ENCODE data around the gene HRC.
A peak's percentile ranks its signal among the peaks of the same experiment; 100 is the strongest.

HRC gene

GRCh38 chr19:49140951-49141350, 14.2 kb downstream of the HRC start:
- H3K36me3 ChIP-seq (ENCODE audit: control insufficient read depth in 2 of 2, insufficient read depth in 2 of 2, low read length in 2 of 2) = no peaks in the 10 kb centered on the region
- no peak overlapping the region for H3K9ac ChIP-seq (ENCODE audit: low read depth in 1 of 2, low read length in 2 of 2)
- no peak overlapping the region for H3K4me3 ChIP-seq (ENCODE audit: low read length in 2 of 2)
- no peaks in the 10 kb centered on the region for H3K9me3 ChIP-seq (ENCODE audit: control insufficient read depth in 2 of 2, low read length in 2 of 2)
- H3K27me3 ChIP-seq (ENCODE audit: control insufficient read depth in 2 of 2, insufficient read depth in 2 of 2, low read length in 2 of 2) = no peaks in the 10 kb centered on the region
- H3K27ac ChIP-seq (ENCODE audit: low read depth in 2 of 2, low read length in 2 of 2) = no peak overlapping the region
- H3K4me1 ChIP-seq (ENCODE audit: control insufficient read depth in 2 of 2, insufficient read depth in 2 of 2, low read length in 2 of 2) = peaks cover 9 to 16% of the 10 kb centered on the region in 2 donors

- Histone ChIP-seq H3K27ac (ENCODE audit: low read depth in 2 of 2, low read length in 2 of 2) (peak overlapping the region; percentile 34 to 52), H3K9ac (ENCODE audit: low read depth in 1 of 2, low read length in 2 of 2) (no peak overlapping the region), H3K4me3 (ENCODE audit: low read length in 2 of 2) (no peak overlapping the region), H3K4me1 (ENCODE audit: control insufficient read depth in 2 of 2, insufficient read depth in 2 of 2, low read length in 2 of 2) (peaks cover 3 to 7% of the 10 kb centered on the region in 2 donors), H3K36me3 (ENCODE audit: control insufficient read depth in 2 of 2, insufficient read depth in 2 of 2, low read length in 2 of 2) (no peaks in the 10 kb centered on the region), H3K27me3 (ENCODE audit: control insufficient read depth in 2 of 2, insufficient read depth in 2 of 2, low read length in 2 of 2) (no peaks in the 10 kb centered on the region), H3K9me3 (ENCODE audit: control insufficient read depth in 2 of 2, low read length in 2 of 2) (no peaks in the 10 kb centered on the region)
Measured at GRCh38 chr19:49136771-49137171, 18.4 kb downstream of the HRC start.

- Histone ChIP-seq H3K36me3 (ENCODE audit: control insufficient read depth in 2 of 2, insufficient read depth in 2 of 2, low read length in 2 of 2) (no peaks in the 10 kb centered on the region), H3K4me1 (ENCODE audit: control insufficient read depth in 2 of 2, insufficient read depth in 2 of 2, low read length in 2 of 2) (peaks cover 3 to 7% of the 10 kb centered on the region in 2 donors), H3K9ac (ENCODE audit: low read depth in 1 of 2, low read length in 2 of 2) (no peak overlapping the region), H3K27me3 (ENCODE audit: control insufficient read depth in 2 of 2, insufficient read depth in 2 of 2, low read length in 2 of 2) (no peaks in the 10 kb centered on the region), H3K27ac (ENCODE audit: low read depth in 2 of 2, low read length in 2 of 2) (peak overlapping the region in 1 of 2 donors; percentile 43), H3K4me3 (ENCODE audit: low read length in 2 of 2) (no peak overlapping the region), H3K9me3 (ENCODE audit: control insufficient read depth in 2 of 2, low read length in 2 of 2) (no peaks in the 10 kb centered on the region)
Measured at GRCh38 chr19:49135686-49136085, 19.5 kb downstream of the HRC start.

- peak overlapping the region; percentile 23 to 48 for H3K27ac ChIP-seq (ENCODE audit: low read depth in 2 of 2, low read length in 2 of 2)
- no peaks in the 10 kb centered on the region for H3K9me3 ChIP-seq (ENCODE audit: control insufficient read depth in 2 of 2, low read length in 2 of 2)
- H3K27me3 ChIP-seq (ENCODE audit: control insufficient read depth in 2 of 2, insufficient read depth in 2 of 2, low read length in 2 of 2) = no peaks in the 10 kb centered on the region
- H3K9ac ChIP-seq (ENCODE audit: low read depth in 1 of 2, low read length in 2 of 2) = no peak overlapping the region
- H3K4me3 ChIP-seq (ENCODE audit: low read length in 2 of 2) = peak overlapping the region in 1 of 2 donors; percentile 9
- H3K4me1 ChIP-seq (ENCODE audit: control insufficient read depth in 2 of 2, insufficient read depth in 2 of 2, low read length in 2 of 2) = peaks cover 8 to 12% of the 10 kb centered on the region in 2 donors
- H3K36me3 ChIP-seq (ENCODE audit: control insufficient read depth in 2 of 2, insufficient read depth in 2 of 2, low read length in 2 of 2) = no peaks in the 10 kb centered on the region
Measured at GRCh38 chr19:49133621-49134454, 21.4 kb downstream of the HRC start.

GRCh38 chr19:49132974-49133609, 22.1 kb downstream of the HRC start:
- H3K9me3 ChIP-seq (ENCODE audit: control insufficient read depth in 2 of 2, low read length in 2 of 2) = no peaks in the 10 kb centered on the region
- no peak overlapping the region for H3K9ac ChIP-seq (ENCODE audit: low read depth in 1 of 2, low read length in 2 of 2)
- peak overlapping the region in 1 of 2 donors; percentile 9 for H3K4me3 ChIP-seq (ENCODE audit: low read length in 2 of 2)
- H3K4me1 ChIP-seq (ENCODE audit: control insufficient read depth in 2 of 2, insufficient read depth in 2 of 2, low read length in 2 of 2) = peaks cover 13 to 16% of the 10 kb centered on the region in 2 donors
- no peaks in the 10 kb centered on the region for H3K36me3 ChIP-seq (ENCODE audit: control insufficient read depth in 2 of 2, insufficient read depth in 2 of 2, low read length in 2 of 2)
- peak overlapping the region; percentile 23 to 48 for H3K27ac ChIP-seq (ENCODE audit: low read depth in 2 of 2, low read length in 2 of 2)
- no peaks in the 10 kb centered on the region for H3K27me3 ChIP-seq (ENCODE audit: control insufficient read depth in 2 of 2, insufficient read depth in 2 of 2, low read length in 2 of 2)

- Histone ChIP-seq H3K9ac (ENCODE audit: low read depth in 1 of 2, low read length in 2 of 2) (no peak overlapping the region), H3K4me1 (ENCODE audit: control insufficient read depth in 2 of 2, insufficient read depth in 2 of 2, low read length in 2 of 2) (peaks cover 13 to 18% of the 10 kb centered on the region in 2 donors), H3K4me3 (ENCODE audit: low read length in 2 of 2) (no peak overlapping the region), H3K27me3 (ENCODE audit: control insufficient read depth in 2 of 2, insufficient read depth in 2 of 2, low read length in 2 of 2) (no peaks in the 10 kb centered on the region), H3K27ac (ENCODE audit: low read depth in 2 of 2, low read length in 2 of 2) (no peak overlapping the region), H3K36me3 (ENCODE audit: control insufficient read depth in 2 of 2, insufficient read depth in 2 of 2, low read length in 2 of 2) (no peaks in the 10 kb centered on the region), H3K9me3 (ENCODE audit: control insufficient read depth in 2 of 2, low read length in 2 of 2) (no peaks in the 10 kb centered on the region)
Measured at GRCh38 chr19:49130325-49130724, 24.9 kb downstream of the HRC start.

- peaks cover 21 to 22% of the 10 kb centered on the region in 2 donors for H3K4me1 ChIP-seq (ENCODE audit: control insufficient read depth in 2 of 2, insufficient read depth in 2 of 2, low read length in 2 of 2)
- H3K9me3 ChIP-seq (ENCODE audit: control insufficient read depth in 2 of 2, low read length in 2 of 2) = no peaks in the 10 kb centered on the region
- H3K27ac ChIP-seq (ENCODE audit: low read depth in 2 of 2, low read length in 2 of 2) = no peak overlapping the region
- no peak overlapping the region for H3K9ac ChIP-seq (ENCODE audit: low read depth in 1 of 2, low read length in 2 of 2)
- no peaks in the 10 kb centered on the region for H3K36me3 ChIP-seq (ENCODE audit: control insufficient read depth in 2 of 2, insufficient read depth in 2 of 2, low read length in 2 of 2)
- H3K27me3 ChIP-seq (ENCODE audit: control insufficient read depth in 2 of 2, insufficient read depth in 2 of 2, low read length in 2 of 2) = no peaks in the 10 kb centered on the region
- peak overlapping the region in 1 of 2 donors; percentile 76 for H3K4me3 ChIP-seq (ENCODE audit: low read length in 2 of 2)
Measured at GRCh38 chr19:49129238-49129583, 26.0 kb downstream of the HRC start.

GRCh38 chr19:49128545-49129237, 26.5 kb downstream of the HRC start:
- Histone ChIP-seq H3K36me3 (ENCODE audit: control insufficient read depth in 2 of 2, insufficient read depth in 2 of 2, low read length in 2 of 2) (no peaks in the 10 kb centered on the region), H3K27me3 (ENCODE audit: control insufficient read depth in 2 of 2, insufficient read depth in 2 of 2, low read length in 2 of 2) (no peaks in the 10 kb centered on the region), H3K9ac (ENCODE audit: low read depth in 1 of 2, low read length in 2 of 2) (no peak overlapping the region), H3K4me3 (ENCODE audit: low read length in 2 of 2) (peak overlapping the region; percentile 58 to 76), H3K27ac (ENCODE audit: low read depth in 2 of 2, low read length in 2 of 2) (peak overlapping the region; percentile 8 to 80), H3K4me1 (ENCODE audit: control insufficient read depth in 2 of 2, insufficient read depth in 2 of 2, low read length in 2 of 2) (peaks cover 21 to 22% of the 10 kb centered on the region in 2 donors), H3K9me3 (ENCODE audit: control insufficient read depth in 2 of 2, low read length in 2 of 2) (no peaks in the 10 kb centered on the region)

- H3K4me3 ChIP-seq (ENCODE audit: low read length in 2 of 2) = peak overlapping the region; percentile 58 to 76
- H3K9ac ChIP-seq (ENCODE audit: low read depth in 1 of 2, low read length in 2 of 2) = peak overlapping the region in 1 of 2 donors; percentile 58
- H3K27me3 ChIP-seq (ENCODE audit: control insufficient read depth in 2 of 2, insufficient read depth in 2 of 2, low read length in 2 of 2) = no peaks in the 10 kb centered on the region
- H3K27ac ChIP-seq (ENCODE audit: low read depth in 2 of 2, low read length in 2 of 2) = peak overlapping the region; percentile 80 to 87
- no peaks in the 10 kb centered on the region for H3K36me3 ChIP-seq (ENCODE audit: control insufficient read depth in 2 of 2, insufficient read depth in 2 of 2, low read length in 2 of 2)
- H3K9me3 ChIP-seq (ENCODE audit: control insufficient read depth in 2 of 2, low read length in 2 of 2) = no peaks in the 10 kb centered on the region
- peaks cover 19 to 22% of the 10 kb centered on the region in 2 donors for H3K4me1 ChIP-seq (ENCODE audit: control insufficient read depth in 2 of 2, insufficient read depth in 2 of 2, low read length in 2 of 2)
Measured at GRCh38 chr19:49127674-49128544, 27.3 kb downstream of the HRC start.

Data from mucosa of rectum (tissue), 2 donors.